Choroid plexus epithelial cell (primary cell): ENCODE measurements around the gene SCRN1.

Experiments used
- DNase-seq: peaks from one replicate; pipeline ENCODE4 v3.0.0-alpha.2; 2010; ENCODE audit warnings: low read depth
- H3K4me3 ChIP-seq: 2 replicates; pipeline ENCODE4 v1.5.1; 2011; ENCODE audit warnings: low read depth, mild to moderate bottlenecking, control low read depth, low read length, moderate library complexity
- TF ChIP-seq, protein P1 (sequence below): conservative IDR thresholded peaks from 2 replicates; pipeline ENCODE4 v1.5.1; 2011; ENCODE audit warnings: low read depth, mild to moderate bottlenecking, control low read depth, inconsistent platforms, low read length, moderate library complexity

Gene SCRN1

GRCh38 chr7:29906200-29907022 is 83.2 kb downstream of the SCRN1 start:
- H3K4me3 ChIP-seq: no peak overlapping the region
- DNase-seq: no peak
- TF ChIP-seq, protein P1, sequence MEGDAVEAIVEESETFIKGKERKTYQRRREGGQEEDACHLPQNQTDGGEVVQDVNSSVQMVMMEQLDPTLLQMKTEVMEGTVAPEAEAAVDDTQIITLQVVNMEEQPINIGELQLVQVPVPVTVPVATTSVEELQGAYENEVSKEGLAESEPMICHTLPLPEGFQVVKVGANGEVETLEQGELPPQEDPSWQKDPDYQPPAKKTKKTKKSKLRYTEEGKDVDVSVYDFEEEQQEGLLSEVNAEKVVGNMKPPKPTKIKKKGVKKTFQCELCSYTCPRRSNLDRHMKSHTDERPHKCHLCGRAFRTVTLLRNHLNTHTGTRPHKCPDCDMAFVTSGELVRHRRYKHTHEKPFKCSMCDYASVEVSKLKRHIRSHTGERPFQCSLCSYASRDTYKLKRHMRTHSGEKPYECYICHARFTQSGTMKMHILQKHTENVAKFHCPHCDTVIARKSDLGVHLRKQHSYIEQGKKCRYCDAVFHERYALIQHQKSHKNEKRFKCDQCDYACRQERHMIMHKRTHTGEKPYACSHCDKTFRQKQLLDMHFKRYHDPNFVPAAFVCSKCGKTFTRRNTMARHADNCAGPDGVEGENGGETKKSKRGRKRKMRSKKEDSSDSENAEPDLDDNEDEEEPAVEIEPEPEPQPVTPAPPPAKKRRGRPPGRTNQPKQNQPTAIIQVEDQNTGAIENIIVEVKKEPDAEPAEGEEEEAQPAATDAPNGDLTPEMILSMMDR: no peak

DNA sequence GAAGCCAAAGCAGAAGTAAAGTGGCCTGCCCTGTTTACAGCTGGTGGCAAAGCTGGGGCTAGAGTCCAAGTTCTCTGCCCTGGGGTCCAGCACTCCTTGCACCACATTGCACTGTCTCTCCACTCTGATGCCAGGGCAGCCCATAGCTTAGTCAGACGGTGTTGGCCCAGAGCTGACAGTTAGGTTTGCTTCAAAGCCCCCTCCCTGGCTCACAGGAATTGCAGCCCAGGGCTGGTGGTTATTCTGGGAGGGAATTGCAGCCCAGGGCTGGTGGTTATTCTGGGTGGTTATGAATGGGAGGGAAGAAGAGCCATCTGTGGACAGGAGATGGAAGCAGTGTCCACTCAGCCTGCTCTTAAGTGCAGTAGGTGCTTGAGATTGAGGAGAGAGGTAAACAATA is 88.9 kb downstream of the SCRN1 start:
- TF ChIP-seq, protein P1: no peak
- H3K4me3 ChIP-seq: no peak overlapping the region
- no peak for DNase-seq

GRCh38 chr7:29898301-29898700 is 91.3 kb downstream of the SCRN1 start:
- no peak overlapping the region for H3K4me3 ChIP-seq
- DNase-seq: no peak
- TF ChIP-seq, protein P1: no peak

DNA sequence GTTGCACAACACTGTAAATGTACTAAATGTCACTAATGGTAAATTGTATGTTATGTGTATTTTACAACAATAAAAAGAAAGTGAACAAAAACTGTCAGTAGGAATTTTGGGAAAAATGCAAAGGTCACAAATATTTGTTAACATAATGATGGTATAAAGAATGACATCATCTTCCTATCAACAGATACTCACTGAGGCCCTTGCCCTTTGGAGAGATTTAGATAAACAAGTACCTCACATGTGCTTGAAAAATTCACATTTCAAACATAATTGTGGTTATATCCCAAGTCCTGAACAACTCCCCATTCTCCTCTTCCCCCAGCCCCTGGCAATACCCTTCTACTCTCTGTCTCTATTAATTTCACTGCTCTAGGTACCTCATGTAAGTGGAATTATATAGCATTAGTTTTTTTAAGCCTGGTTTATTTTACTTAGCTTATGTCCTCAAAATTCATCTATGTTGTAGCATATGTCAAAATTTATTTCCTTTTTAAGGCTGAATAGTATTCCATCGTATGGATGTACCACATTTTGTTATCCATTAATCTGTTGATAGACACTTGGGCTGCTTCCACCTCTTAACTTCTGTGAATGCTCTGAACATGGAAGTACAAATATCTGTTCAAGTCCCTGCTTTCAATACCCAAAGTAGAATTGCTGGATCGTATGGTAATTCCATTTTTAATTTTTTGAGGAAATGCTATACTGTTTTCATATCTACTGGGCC is 92.8 kb downstream of the SCRN1 start:
- peak; percentile 12 for DNase-seq
- TF ChIP-seq, protein P1: no peak
- H3K4me3 ChIP-seq: no peak overlapping the region

GRCh38 chr7:29895559-29895958 is 94.0 kb downstream of the SCRN1 start:
- TF ChIP-seq, protein P1: no peak
- DNase-seq: no peak
- H3K4me3 ChIP-seq: no peak overlapping the region

DNA sequence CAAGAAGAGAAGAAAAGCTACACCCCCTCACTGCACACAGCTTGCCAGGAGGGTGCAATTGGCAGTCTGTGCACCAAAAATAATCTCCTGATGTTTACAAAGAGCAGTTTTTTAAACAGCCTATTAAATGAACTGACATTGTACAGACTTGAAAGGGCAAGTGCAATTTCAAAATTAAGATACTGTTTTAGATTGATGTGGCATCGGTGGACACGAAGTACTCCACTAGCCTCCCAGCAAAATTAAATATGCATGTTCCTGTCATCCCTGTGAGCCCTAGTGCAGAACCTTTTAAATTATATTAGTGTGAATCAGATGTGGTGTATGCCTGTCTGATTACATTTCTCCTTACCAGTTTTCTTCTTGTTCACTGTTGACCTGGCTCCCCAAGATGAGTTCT is 95.3 kb downstream of the SCRN1 start:
- H3K4me3 ChIP-seq: no peak overlapping the region
- no peak for DNase-seq
- TF ChIP-seq, protein P1: no peak
